Measurements from ENCODE around the gene SIRT2. TPM values are rescaled to one million over a fixed set of nuclear protein-coding genes. Genes with fewer than 3 reads are reported as not detected.

Gene SIRT2
- total and polyA plus RNA-seq, 2 of the 13 experiments (the other 11 are each of a cell fraction or from before 2014, with no cell fraction given) = 22.3 to 26.1 TPM

DNA sequence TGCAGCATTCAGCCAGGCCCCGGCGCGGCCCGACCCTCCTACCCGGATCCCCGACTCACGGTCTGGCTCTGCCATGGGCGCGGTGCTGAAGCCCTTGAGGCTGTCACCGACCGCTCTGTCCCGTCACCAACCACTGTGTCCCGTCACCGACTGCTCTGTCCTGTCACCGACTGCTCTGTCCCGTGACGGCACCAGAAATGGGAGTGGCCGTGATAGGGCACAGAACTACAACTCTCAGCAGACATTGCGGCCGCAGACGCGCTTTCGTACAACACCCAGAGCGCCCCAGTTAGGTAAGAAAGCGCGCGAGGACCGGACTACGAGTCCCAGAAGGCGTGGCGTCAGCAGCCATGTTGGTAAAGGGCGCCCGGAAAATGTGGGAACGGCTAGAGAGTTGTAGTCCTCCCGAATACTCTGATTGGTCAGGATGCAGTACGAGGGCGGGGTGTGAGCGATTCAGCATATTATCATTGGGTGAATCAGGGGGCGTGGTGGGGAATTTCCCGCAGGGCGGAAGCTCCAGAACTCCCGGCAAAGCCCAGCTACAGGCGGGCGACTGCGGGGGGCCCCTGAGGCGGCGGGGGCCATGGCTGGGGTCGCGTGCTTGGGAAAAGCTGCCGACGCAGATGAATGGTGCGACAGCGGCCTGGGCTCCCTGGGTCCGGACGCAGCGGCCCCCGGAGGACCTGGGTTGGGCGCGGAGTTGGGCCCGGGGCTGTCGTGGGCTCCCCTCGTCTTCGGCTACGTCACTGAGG lies at the start of gene SIRT2, which contains the start of gene NFKBIB (continued):
- TF ChIP-seq YEATS2 (CRISPR knock-in tag; IDR thresholded peaks at IDR 0.05; ENCODE audit: borderline replicate concordance) (peak; percentile 83), ZNF766 (CRISPR knock-in tag; IDR thresholded peaks at IDR 0.05; ENCODE audit: borderline replicate concordance) (0 out of 2 replicates have a peak, but pooled peaks have one; percentile 7), ZNF546 (CRISPR knock-in tag; conservative IDR thresholded peaks at IDR 0.05) (peak; percentile 74; the same call in 1 of the 2 replicates), FOXA1 (IDR thresholded peaks at IDR 0.05) (no peak), FOXA1 (CRISPR knock-in tag; IDR thresholded peaks at IDR 0.05) (peak; percentile 31; the same call in 1 of the 2 replicates), CBX5 (CRISPR knock-in tag; IDR thresholded peaks at IDR 0.05; ENCODE audit: borderline replicate concordance) (0 out of 2 replicates have a peak, but pooled peaks have one; percentile 13), ZNF317 (CRISPR knock-in tag; IDR thresholded peaks at IDR 0.05) (0 out of 2 replicates have a peak, but pooled peaks have one; percentile 57), ZNF253 (CRISPR knock-in tag; IDR thresholded peaks at IDR 0.05; ENCODE audit: borderline replicate concordance) (no peak), NFKBIZ (CRISPR knock-in tag; IDR thresholded peaks at IDR 0.05) (peak; percentile 73; the same call in 1 of the 2 replicates), MEF2D (CRISPR knock-in tag; IDR thresholded peaks at IDR 0.05) (peak; percentile 38; the same call in 1 of the 2 replicates), ZNF749 (CRISPR knock-in tag; IDR thresholded peaks at IDR 0.05; ENCODE audit: borderline replicate concordance) (no peak), KMT2B (CRISPR knock-in tag; IDR thresholded peaks at IDR 0.05) (peak; percentile 27; the same call in 1 of the 2 replicates), YEATS4 (CRISPR knock-in tag; IDR thresholded peaks at IDR 0.05; ENCODE audit: borderline replicate concordance) (peak; percentile 82), ZMYM2 (CRISPR knock-in tag; IDR thresholded peaks at IDR 0.05) (peak; percentile 23; the same call in 1 of the 2 replicates), TCF7L2 (IDR thresholded peaks at IDR 0.05; ENCODE audit: low read depth, low read length) (no peak), TBL1XR1 (IDR thresholded peaks at IDR 0.05; ENCODE audit: borderline replicate concordance, low read length, partially characterized antibody) (peak; percentile 17), ZNF788 (CRISPR knock-in tag; IDR thresholded peaks at IDR 0.05; ENCODE audit: borderline replicate concordance) (peak; percentile 77; the same call in 1 of the 2 replicates), HDAC2 (CRISPR knock-in tag; IDR thresholded peaks at IDR 0.05) (peak; percentile 64), ZFY (CRISPR knock-in tag; IDR thresholded peaks at IDR 0.05) (peak; percentile 86), STAG1 (CRISPR knock-in tag; IDR thresholded peaks at IDR 0.05) (peak; percentile 38), ZNF260 (CRISPR knock-in tag; IDR thresholded peaks at IDR 0.05; ENCODE audit: borderline replicate concordance, low read depth) (no peak), GPN1 (CRISPR knock-in tag; IDR thresholded peaks at IDR 0.05; ENCODE audit: borderline replicate concordance) (no peak)
- TF ChIP-seq, protein P1, sequence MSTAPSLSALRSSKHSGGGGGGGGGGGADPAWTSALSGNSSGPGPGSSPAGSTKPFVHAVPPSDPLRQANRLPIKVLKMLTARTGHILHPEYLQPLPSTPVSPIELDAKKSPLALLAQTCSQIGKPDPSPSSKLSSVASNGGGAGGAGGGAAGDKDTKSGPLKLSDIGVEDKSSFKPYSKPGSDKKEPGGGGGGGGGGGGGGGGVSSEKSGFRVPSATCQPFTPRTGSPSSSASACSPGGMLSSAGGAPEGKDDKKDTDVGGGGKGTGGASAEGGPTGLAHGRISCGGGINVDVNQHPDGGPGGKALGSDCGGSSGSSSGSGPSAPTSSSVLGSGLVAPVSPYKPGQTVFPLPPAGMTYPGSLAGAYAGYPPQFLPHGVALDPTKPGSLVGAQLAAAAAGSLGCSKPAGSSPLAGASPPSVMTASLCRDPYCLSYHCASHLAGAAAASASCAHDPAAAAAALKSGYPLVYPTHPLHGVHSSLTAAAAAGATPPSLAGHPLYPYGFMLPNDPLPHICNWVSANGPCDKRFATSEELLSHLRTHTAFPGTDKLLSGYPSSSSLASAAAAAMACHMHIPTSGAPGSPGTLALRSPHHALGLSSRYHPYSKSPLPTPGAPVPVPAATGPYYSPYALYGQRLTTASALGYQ (CRISPR knock-in tag; IDR thresholded peaks at IDR 0.05) = no peak
- TF ChIP-seq, protein P2, sequence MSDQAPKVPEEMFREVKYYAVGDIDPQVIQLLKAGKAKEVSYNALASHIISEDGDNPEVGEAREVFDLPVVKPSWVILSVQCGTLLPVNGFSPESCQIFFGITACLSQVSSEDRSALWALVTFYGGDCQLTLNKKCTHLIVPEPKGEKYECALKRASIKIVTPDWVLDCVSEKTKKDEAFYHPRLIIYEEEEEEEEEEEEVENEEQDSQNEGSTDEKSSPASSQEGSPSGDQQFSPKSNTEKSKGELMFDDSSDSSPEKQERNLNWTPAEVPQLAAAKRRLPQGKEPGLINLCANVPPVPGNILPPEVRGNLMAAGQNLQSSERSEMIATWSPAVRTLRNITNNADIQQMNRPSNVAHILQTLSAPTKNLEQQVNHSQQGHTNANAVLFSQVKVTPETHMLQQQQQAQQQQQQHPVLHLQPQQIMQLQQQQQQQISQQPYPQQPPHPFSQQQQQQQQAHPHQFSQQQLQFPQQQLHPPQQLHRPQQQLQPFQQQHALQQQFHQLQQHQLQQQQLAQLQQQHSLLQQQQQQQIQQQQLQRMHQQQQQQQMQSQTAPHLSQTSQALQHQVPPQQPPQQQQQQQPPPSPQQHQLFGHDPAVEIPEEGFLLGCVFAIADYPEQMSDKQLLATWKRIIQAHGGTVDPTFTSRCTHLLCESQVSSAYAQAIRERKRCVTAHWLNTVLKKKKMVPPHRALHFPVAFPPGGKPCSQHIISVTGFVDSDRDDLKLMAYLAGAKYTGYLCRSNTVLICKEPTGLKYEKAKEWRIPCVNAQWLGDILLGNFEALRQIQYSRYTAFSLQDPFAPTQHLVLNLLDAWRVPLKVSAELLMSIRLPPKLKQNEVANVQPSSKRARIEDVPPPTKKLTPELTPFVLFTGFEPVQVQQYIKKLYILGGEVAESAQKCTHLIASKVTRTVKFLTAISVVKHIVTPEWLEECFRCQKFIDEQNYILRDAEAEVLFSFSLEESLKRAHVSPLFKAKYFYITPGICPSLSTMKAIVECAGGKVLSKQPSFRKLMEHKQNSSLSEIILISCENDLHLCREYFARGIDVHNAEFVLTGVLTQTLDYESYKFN (CRISPR knock-in tag; conservative IDR thresholded peaks at IDR 0.05) = peak; percentile 51
- TF ChIP-seq, protein P3, sequence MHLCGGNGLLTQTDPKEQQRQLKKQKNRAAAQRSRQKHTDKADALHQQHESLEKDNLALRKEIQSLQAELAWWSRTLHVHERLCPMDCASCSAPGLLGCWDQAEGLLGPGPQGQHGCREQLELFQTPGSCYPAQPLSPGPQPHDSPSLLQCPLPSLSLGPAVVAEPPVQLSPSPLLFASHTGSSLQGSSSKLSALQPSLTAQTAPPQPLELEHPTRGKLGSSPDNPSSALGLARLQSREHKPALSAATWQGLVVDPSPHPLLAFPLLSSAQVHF (CRISPR knock-in tag; IDR thresholded peaks at IDR 0.05) = peak; percentile 58; the same call in 1 of the 2 replicates

Measured in HepG2 (cell line).